IMR-90 (cell line): ENCODE measurements around the gene CLEC2B. TPM values are rescaled to one million over a fixed set of nuclear protein-coding genes. Genes with fewer than 3 reads are reported as not detected.
A peak's percentile ranks its signal among the peaks of the same experiment; 100 is the strongest.

Experiments
- ATAC-seq: fragments of 200-7000 bp; cut with Tn5 transposase; 2 replicates; pipeline ENCODE4 v1.9.1; 2020; ENCODE audit warnings: low read depth, mild to moderate bottlenecking, moderate library complexity
- BruUV-seq: library from RNA; stranded (reverse); fragments of 400-500 nt; replicated peaks from 2 replicates; lab custom pipeline; 2021; lab: Mats Ljungman, UMichigan
- CTCF ChIA-PET: fragments of 300-600 bp; formaldehyde crosslinking; extraction: SDS; loops from one replicate; lab custom pipeline; 2021; ENCODE audit warnings: antibody characterized with exemption; lab: Yijun Ruan, JAX
- POLR2A ChIA-PET: fragments of 300-600 bp; sonication (Branson Sonifier 250); formaldehyde crosslinking; loops from one replicate; lab custom pipeline; 2022; ENCODE audit warnings: antibody characterized with exemption; ENCODE audit not compliant: unreplicated experiment; lab: Charles Lee
- DNase-seq: peaks from one replicate; pipeline ENCODE4 v3.0.0; 2013
- H2AFZ ChIP-seq: replicated peaks from 2 replicates; pipeline ENCODE3; 2013; ENCODE audit warnings: low read length, mild to moderate bottlenecking; ENCODE audit not compliant: poor library complexity
- H2AK5ac ChIP-seq: 2 replicates; pipeline ENCODE4 v1.6.1; 2013; ENCODE audit warnings: low read depth, low read length, inconsistent platforms
- H2AK9ac ChIP-seq: replicated peaks from 2 replicates; pipeline ENCODE3; 2013; ENCODE audit warnings: mild to moderate bottlenecking, low read depth, low read length, moderate library complexity; ENCODE audit not compliant: poor library complexity
- H2BK120ac ChIP-seq: 2 replicates; pipeline ENCODE4 v1.6.1; 2013; ENCODE audit warnings: low read depth, low read length, inconsistent platforms
- H2BK15ac ChIP-seq: 3 replicates; pipeline ENCODE4 v1.6.1; 2013; ENCODE audit warnings: low read depth, low read length, inconsistent platforms
- H2BK20ac ChIP-seq: 2 replicates; pipeline ENCODE4 v1.6.1; 2013; ENCODE audit warnings: low read depth, mild to moderate bottlenecking, inconsistent platforms, low read length, moderate library complexity
- H2BK5ac ChIP-seq: 2 replicates; pipeline ENCODE4 v1.6.1; 2013; ENCODE audit warnings: mild to moderate bottlenecking, low read depth, low read length, inconsistent platforms; ENCODE audit not compliant: poor library complexity, severe bottlenecking
- H3K14ac ChIP-seq: replicated peaks from 2 replicates; pipeline ENCODE4 v1.6.1; 2013; ENCODE audit warnings: low read depth, low read length, inconsistent platforms
- H3K18ac ChIP-seq: 2 replicates; pipeline ENCODE4 v1.6.1; 2013; ENCODE audit warnings: low read depth, low read length, control low read depth
- H3K23ac ChIP-seq: 2 replicates; pipeline ENCODE4 v1.6.1; 2013; ENCODE audit warnings: low read depth, low read length, inconsistent platforms
- H3K27ac ChIP-seq: 2 replicates; pipeline ENCODE4 v1.5.1; 2013; ENCODE audit warnings: mild to moderate bottlenecking, control low read depth, low read length; ENCODE audit not compliant: insufficient read depth
- H3K27me3 ChIP-seq: 2 replicates; pipeline ENCODE4 v1.6.1; 2013; ENCODE audit warnings: low read length; ENCODE audit not compliant: control insufficient read depth, insufficient read depth
- H3K36me3 ChIP-seq: 2 replicates; pipeline ENCODE4 v1.6.1; 2013; ENCODE audit warnings: low read length, mixed read lengths; ENCODE audit not compliant: control insufficient read depth, insufficient read depth
- H3K4ac ChIP-seq: 2 replicates; pipeline ENCODE4 v1.6.1; 2013; ENCODE audit warnings: low read depth, low read length, inconsistent platforms
- H3K4me1 ChIP-seq: 2 replicates; pipeline ENCODE4 v1.6.1; 2013; ENCODE audit warnings: low read length, mixed read lengths; ENCODE audit not compliant: control insufficient read depth, insufficient read depth
- H3K4me2 ChIP-seq: 2 replicates; pipeline ENCODE4 v1.6.1; 2013; ENCODE audit warnings: low read depth, mild to moderate bottlenecking, control low read depth, low read length, moderate library complexity
- H3K4me3 ChIP-seq: 2 replicates; pipeline ENCODE4 v1.5.1; 2013; ENCODE audit warnings: low read depth, mild to moderate bottlenecking, control low read depth, low read length, moderate library complexity; ENCODE audit not compliant: insufficient read depth
- H3K56ac ChIP-seq: 2 replicates; pipeline ENCODE4 v1.6.1; 2013; ENCODE audit warnings: low read length, inconsistent platforms; ENCODE audit not compliant: insufficient read depth; ENCODE audit errors: extremely low read depth
- H3K79me1 ChIP-seq, 2 experiments: 2 replicates each; pipeline ENCODE4 v1.6.1; 2013; ENCODE audit warnings: low read length in 2 of 2, inconsistent platforms in 1 of 2, low read depth in 1 of 2
- H3K9ac ChIP-seq: 2 replicates; pipeline ENCODE4 v1.6.1; 2013; ENCODE audit warnings: low read depth, low read length, control low read depth
- H3K9me1 ChIP-seq: 2 replicates; pipeline ENCODE4 v1.6.1; 2013; ENCODE audit warnings: low read length, inconsistent platforms; ENCODE audit not compliant: insufficient read depth
- H3K9me3 ChIP-seq: 2 replicates; pipeline ENCODE4 v1.6.1; 2013; ENCODE audit warnings: low read length; ENCODE audit not compliant: control insufficient read depth, insufficient read depth
- H4K20me1 ChIP-seq: 2 replicates; pipeline ENCODE4 v1.6.1; 2013; ENCODE audit warnings: low read length, inconsistent platforms; ENCODE audit not compliant: insufficient read depth
- H4K5ac ChIP-seq: 2 replicates; pipeline ENCODE4 v1.6.1; 2013; ENCODE audit warnings: mild to moderate bottlenecking, low read depth, low read length, control low read depth
- H4K8ac ChIP-seq, 2 experiments: 2 replicates each; pipeline ENCODE4 v1.6.1; 2013; ENCODE audit warnings: low read depth in 2 of 2, low read length in 2 of 2, control low read depth in 1 of 2, inconsistent platforms in 1 of 2
- H4K91ac ChIP-seq: 2 replicates; pipeline ENCODE4 v1.6.1; 2013; ENCODE audit warnings: low read depth, low read length, inconsistent platforms; ENCODE audit not compliant: insufficient read depth
- CEBPB ChIP-seq: IDR thresholded peaks from 2 replicates; pipeline ENCODE4 v1.6.1; 2012; ENCODE audit warnings: low read depth, low read length, improper control_type of control experiment
- CHD1 ChIP-seq: IDR thresholded peaks from 2 replicates; pipeline ENCODE4 v1.6.1; 2012; ENCODE audit warnings: low read depth, low read length, improper control_type of control experiment
- FOS ChIP-seq: fragments of 150-350 bp; IDR thresholded peaks from 2 replicates; pipeline ENCODE4 v1.6.1; 2016; ENCODE audit warnings: low read depth, low read length
- MAZ ChIP-seq: IDR thresholded peaks from 2 replicates; pipeline ENCODE4 v1.6.1; 2012; ENCODE audit warnings: low read depth, mild to moderate bottlenecking, low read length, improper control_type of control experiment, moderate library complexity, borderline replicate concordance
- MXI1 ChIP-seq: IDR thresholded peaks from 2 replicates; pipeline ENCODE4 v1.6.1; 2012; ENCODE audit warnings: low read depth, mild to moderate bottlenecking, low read length, moderate library complexity, borderline replicate concordance
- NFE2L2 ChIP-seq: fragments of 150-350 bp; IDR thresholded peaks from 2 replicates; pipeline ENCODE4 v1.6.1; 2016; ENCODE audit warnings: low read depth, mild to moderate bottlenecking, low read length
- POLR2A ChIP-seq: IDR thresholded peaks from 2 replicates; pipeline ENCODE4 v1.6.1; 2012; ENCODE audit warnings: mild to moderate bottlenecking, low read depth, low read length
- RCOR1 ChIP-seq: IDR thresholded peaks from 2 replicates; pipeline ENCODE4 v1.6.1; 2012; ENCODE audit warnings: mild to moderate bottlenecking, low read length, improper control_type of control experiment; ENCODE audit not compliant: insufficient replicate concordance
- RFX5 ChIP-seq: IDR thresholded peaks from 2 replicates; pipeline ENCODE4 v1.8.0; 2012; ENCODE audit warnings: low read depth, mild to moderate bottlenecking, low read length, moderate library complexity
- SMC3 ChIP-seq: fragments of 150-350 bp; IDR thresholded peaks from 2 replicates; pipeline ENCODE4 v1.6.1; 2016; ENCODE audit warnings: low read depth, mild to moderate bottlenecking, antibody characterized with exemption, low read length, moderate library complexity
- WGBS, 2 experiments: methylation state at CpG; one replicate each; pipeline versions ENCODE4 v1.1.5 to v1.1.7; 2013; ENCODE audit warnings: missing lambda C conversion rate in 2 of 2; ENCODE audit not compliant: insufficient read length in 1 of 2; ENCODE audit errors: extremely low coverage in 2 of 2; 5-methylcytosine and 5-hydroxymethylcytosine counted together
- dilution Hi-C: fragments of 300-500 bp; cut with HindIII; formaldehyde crosslinking; loops from one replicate; pipeline ENCODE4 v1.14.3; 2018; ENCODE audit warnings: low sequenced_read_pairs; ENCODE audit not compliant: unreplicated experiment
- in situ Hi-C: fragments of 300-500 bp; cut with MboI; formaldehyde crosslinking; loops from 3 replicates; pipeline ENCODE4 v1.14.3; 2019; ENCODE audit warnings: low sequenced_read_pairs, inconsistent platforms, mixed read lengths
- intact Hi-C: fragments of 100-400 bp; cut with micrococcal nuclease; formaldehyde crosslinking; loops from 2 replicates; pipeline ENCODE4 v1.10.0; 2022
- polyA plus RNA-seq, 3 experiments: library from polyadenylated mRNA; depleted of rRNA; stranded (reverse); fragments of >200 nt; gene quantifications; 2 replicates each; pipeline ENCODE4 v1.2.3, GENCODE V29; 2012; ENCODE audit warnings: low replicate concordance in 1 of 3
- total RNA-seq: library from RNA; depleted of rRNA; stranded (reverse); fragments of >200 nt; gene quantifications from 2 replicates; pipeline ENCODE4 v1.2.3, GENCODE V29; 2012
- TF ChIP-seq, protein P1 (sequence below): conservative IDR thresholded peaks from 2 replicates; pipeline ENCODE4 v1.5.1; 2012; ENCODE audit warnings: mild to moderate bottlenecking, low read depth, low read length, improper control_type of control experiment

CLEC2B gene
- total and polyA plus RNA-seq, 2 of the 4 experiments (the other 2 are of a cell fraction) = 0.18 to 0.31 TPM

DNA sequence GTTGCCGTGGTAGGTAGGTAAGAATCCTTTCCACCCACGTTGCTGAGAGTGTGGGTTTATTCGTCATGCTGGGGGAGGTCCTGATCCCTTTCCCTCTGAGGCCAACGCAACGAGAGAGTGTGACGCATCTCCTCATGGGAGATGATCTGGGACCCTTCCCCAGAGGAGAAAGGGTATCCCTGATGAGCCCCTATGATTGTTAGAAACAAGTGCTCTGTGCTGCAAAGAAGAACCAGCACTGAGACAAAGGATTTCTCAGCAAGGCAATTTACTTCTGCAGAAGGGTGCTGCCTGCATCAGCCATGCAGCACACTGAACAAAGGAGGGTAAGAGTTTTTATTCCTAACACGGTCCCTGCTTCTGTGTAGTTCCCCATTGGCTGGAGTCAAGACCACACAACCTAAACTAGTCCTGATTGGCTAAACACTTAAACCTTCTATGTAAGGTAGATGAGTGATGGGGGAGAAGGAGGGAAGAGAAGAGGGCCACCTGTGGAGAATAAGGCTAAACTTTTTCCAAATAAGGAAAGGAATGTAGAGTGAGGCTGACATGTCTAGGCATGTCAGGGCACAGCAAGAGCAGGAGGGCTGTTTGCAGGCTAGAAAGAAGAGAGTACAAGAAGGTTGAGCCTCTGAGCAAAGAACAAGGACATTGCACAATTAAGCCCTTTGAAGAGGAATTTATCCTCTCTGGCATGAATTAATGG is 41.7 kb upstream of the CLEC2B start:
- H3K23ac ChIP-seq = no peak overlapping the region
- H2AK5ac ChIP-seq = no peak overlapping the region
- H3K27me3 ChIP-seq = no peaks in the 10 kb centered on the region
- ChIA-PET POLR2A (no interaction called here), CTCF (no interaction called here)
- no peaks in the 10 kb centered on the region for H3K9me1 ChIP-seq
- no peak overlapping the region for H2BK120ac ChIP-seq
- TF ChIP-seq CEBPB = no peak
- no peak for TF ChIP-seq FOS
- no peak for TF ChIP-seq SMC3
- TF ChIP-seq NFE2L2 = no peak
- no peak for TF ChIP-seq MAZ
- no peak for TF ChIP-seq RCOR1
- no peak for TF ChIP-seq RFX5
- TF ChIP-seq, protein P1, sequence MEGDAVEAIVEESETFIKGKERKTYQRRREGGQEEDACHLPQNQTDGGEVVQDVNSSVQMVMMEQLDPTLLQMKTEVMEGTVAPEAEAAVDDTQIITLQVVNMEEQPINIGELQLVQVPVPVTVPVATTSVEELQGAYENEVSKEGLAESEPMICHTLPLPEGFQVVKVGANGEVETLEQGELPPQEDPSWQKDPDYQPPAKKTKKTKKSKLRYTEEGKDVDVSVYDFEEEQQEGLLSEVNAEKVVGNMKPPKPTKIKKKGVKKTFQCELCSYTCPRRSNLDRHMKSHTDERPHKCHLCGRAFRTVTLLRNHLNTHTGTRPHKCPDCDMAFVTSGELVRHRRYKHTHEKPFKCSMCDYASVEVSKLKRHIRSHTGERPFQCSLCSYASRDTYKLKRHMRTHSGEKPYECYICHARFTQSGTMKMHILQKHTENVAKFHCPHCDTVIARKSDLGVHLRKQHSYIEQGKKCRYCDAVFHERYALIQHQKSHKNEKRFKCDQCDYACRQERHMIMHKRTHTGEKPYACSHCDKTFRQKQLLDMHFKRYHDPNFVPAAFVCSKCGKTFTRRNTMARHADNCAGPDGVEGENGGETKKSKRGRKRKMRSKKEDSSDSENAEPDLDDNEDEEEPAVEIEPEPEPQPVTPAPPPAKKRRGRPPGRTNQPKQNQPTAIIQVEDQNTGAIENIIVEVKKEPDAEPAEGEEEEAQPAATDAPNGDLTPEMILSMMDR = no peak
- TF ChIP-seq CHD1 = no peak
- no peak for TF ChIP-seq MXI1
- TF ChIP-seq POLR2A = no peak
- no peak overlapping the region for H3K14ac ChIP-seq
- in situ Hi-C loops (no loop called here), dilution Hi-C loops (no loop called here), intact Hi-C loops (no loop called here)
- no TSS peak for BruUV-seq
- H3K18ac ChIP-seq = no peak overlapping the region; the same call in 1 of the 2 replicates
- H4K8ac ChIP-seq = no peak overlapping the region
- ATAC-seq = no peak
- no CpG with 5 or more reads among the region's 7 CpGs for WGBS, 2 experiments
- H3K36me3 ChIP-seq = no peaks in the 10 kb centered on the region
- H3K9ac ChIP-seq = no peak overlapping the region
- no peak overlapping the region for H4K5ac ChIP-seq
- peaks cover 13% of the 10 kb centered on the region for H3K9me3 ChIP-seq
- no peak overlapping the region for H3K4me2 ChIP-seq
- no peak overlapping the region for H3K56ac ChIP-seq
- no peak for DNase-seq
- H3K27ac ChIP-seq = peak overlapping the region; percentile 49; the same call in 1 of the 2 replicates
- H3K4ac ChIP-seq = no peak overlapping the region
- H3K4me3 ChIP-seq = no peak overlapping the region
- H2AFZ ChIP-seq = no peak overlapping the region
- no peak overlapping the region for H2AK9ac ChIP-seq
- no peak overlapping the region for H2BK5ac ChIP-seq
- H2BK20ac ChIP-seq = no peak overlapping the region
- no peaks in the 10 kb centered on the region for H4K20me1 ChIP-seq
- H3K4me1 ChIP-seq = no peaks in the 10 kb centered on the region
- H2BK15ac ChIP-seq = no peak overlapping the region
- no peaks in the 10 kb centered on the region for H3K79me1 ChIP-seq
- no peak overlapping the region for H4K91ac ChIP-seq
